Smooth muscle cell (in vitro differentiated cells): ENCODE measurements around the gene PARVB. TPM values are rescaled to one million over a fixed set of nuclear protein-coding genes. Genes with fewer than 3 reads are reported as not detected.

ENCODE experiments used
- DNase-seq: peaks from one replicate; lab custom pipeline; 2025; ENCODE audit not compliant: unreplicated experiment; lab: John Stamatoyannopoulos, UW
- H2AFZ ChIP-seq: fragments of 200-600 bp; sonication (generic); 2 replicates; pipeline ENCODE4 v1.6.0; 2016; ENCODE audit warnings: antibody characterized with exemption, low read depth, mild to moderate bottlenecking
- H3F3A ChIP-seq: fragments of 200-600 bp; sonication (generic); 2 replicates; pipeline ENCODE4 v1.6.0; 2017; ENCODE audit warnings: antibody characterized with exemption, low read depth
- H3K27ac ChIP-seq: fragments of 200-600 bp; sonication (generic); 2 replicates; pipeline ENCODE4 v1.5.1; 2016; ENCODE audit warnings: low read depth, mild to moderate bottlenecking
- H3K27me3 ChIP-seq: fragments of 200-600 bp; sonication (generic); 2 replicates; pipeline ENCODE4 v1.6.1; 2016; ENCODE audit warnings: low read depth, mild to moderate bottlenecking
- H3K36me3 ChIP-seq: fragments of 200-600 bp; sonication (generic); 2 replicates; pipeline ENCODE4 v1.5.1; 2016; ENCODE audit warnings: low read depth
- H3K4me1 ChIP-seq: fragments of 200-600 bp; sonication (generic); 2 replicates; pipeline ENCODE4 v1.5.1; 2016; ENCODE audit warnings: low read depth
- H3K4me2 ChIP-seq: fragments of 200-600 bp; sonication (generic); 2 replicates; pipeline ENCODE4 v1.6.0; 2016; ENCODE audit warnings: mild to moderate bottlenecking
- H3K4me3 ChIP-seq: fragments of 200-600 bp; sonication (generic); 2 replicates; pipeline ENCODE4 v1.5.1; 2016; ENCODE audit warnings: mild to moderate bottlenecking
- H3K79me2 ChIP-seq: fragments of 200-600 bp; sonication (generic); 2 replicates; pipeline ENCODE4 v1.6.0; 2016; ENCODE audit warnings: low read depth, mild to moderate bottlenecking
- H3K9ac ChIP-seq: fragments of 200-600 bp; sonication (generic); 2 replicates; pipeline ENCODE4 v1.6.0; 2016; ENCODE audit warnings: low read depth
- H3K9me3 ChIP-seq: fragments of 200-600 bp; sonication (generic); replicated peaks from 2 replicates; pipeline ENCODE4 v1.5.1; 2016; ENCODE audit warnings: low read depth
- H4K20me1 ChIP-seq: fragments of 200-600 bp; sonication (generic); 2 replicates; pipeline ENCODE4 v1.6.0; 2016; ENCODE audit warnings: low read depth
- CTCF ChIP-seq: fragments of 200-600 bp; sonication (generic); IDR thresholded peaks from 2 replicates; pipeline ENCODE4 v1.5.1; 2017; ENCODE audit warnings: borderline replicate concordance, mild to moderate bottlenecking, antibody characterized with exemption; ENCODE audit not compliant: insufficient read depth, poor library complexity, severe bottlenecking
- WGBS: methylation state at CpG from one replicate; pipeline ENCODE4 v1.1.7; 2016; ENCODE audit warnings: low lambda C conversion rate; 5-methylcytosine and 5-hydroxymethylcytosine counted together
- polyA plus RNA-seq: library from polyadenylated mRNA; unstranded; fragments of >200 nt; fragmentation: Nextera tagmentation; extraction: Ambion mirVana; gene quantifications from 2 replicates; pipeline ENCODE4 v1.2.1, GENCODE V29; 2016
- total RNA-seq: library from RNA; depleted of rRNA; stranded (reverse); fragments of >200 nt; gene quantifications from 2 replicates; pipeline ENCODE4 v1.2.3, GENCODE V29; 2014

The PARVB gene
- total and polyA plus RNA-seq, 2 experiments from 2014 or later = 35.1 to 36.6 TPM

GRCh38 chr22:44131412-44131811 lies 107.3 kb downstream of the PARVB start:
- Histone ChIP-seq H3F3A (no peaks in the 10 kb centered on the region), H3K9me3 (no peaks in the 10 kb centered on the region), H3K36me3 (peaks cover 10% of the 10 kb centered on the region), H3K4me3 (no peak overlapping the region), H3K79me2 (no peaks in the 10 kb centered on the region), H3K4me2 (no peak overlapping the region), H3K9ac (no peak overlapping the region), H3K27ac (no peak overlapping the region), H3K27me3 (no peaks in the 10 kb centered on the region), H2AFZ (no peak overlapping the region), H3K4me1 (no peaks in the 10 kb centered on the region), H4K20me1 (peaks cover 12% of the 10 kb centered on the region)
- WGBS = 98% methylated on average over 12 of the region's 12 CpGs
- no peak for DNase-seq
- no peak for TF ChIP-seq CTCF

- no peaks in the 10 kb centered on the region for H3F3A ChIP-seq
- peaks cover 12% of the 10 kb centered on the region for H4K20me1 ChIP-seq
- H3K4me2 ChIP-seq = no peak overlapping the region
- no peak for DNase-seq
- no peaks in the 10 kb centered on the region for H3K79me2 ChIP-seq
- no peaks in the 10 kb centered on the region for H3K4me1 ChIP-seq
- WGBS = 93% methylated on average over 13 of the region's 13 CpGs
- H3K9ac ChIP-seq = no peak overlapping the region
- H2AFZ ChIP-seq = no peak overlapping the region
- H3K4me3 ChIP-seq = no peak overlapping the region
- TF ChIP-seq CTCF = no peak
- no peaks in the 10 kb centered on the region for H3K27me3 ChIP-seq
- peaks cover 17% of the 10 kb centered on the region for H3K36me3 ChIP-seq
- H3K27ac ChIP-seq = no peak overlapping the region
- no peaks in the 10 kb centered on the region for H3K9me3 ChIP-seq
Observed at GRCh38 chr22:44131989-44132685, 108.0 kb downstream of the PARVB start.

- H2AFZ ChIP-seq = no peak overlapping the region
- H3K4me1 ChIP-seq = no peaks in the 10 kb centered on the region
- peaks cover 12% of the 10 kb centered on the region for H4K20me1 ChIP-seq
- no peak overlapping the region for H3K4me3 ChIP-seq
- no peak for TF ChIP-seq CTCF
- no peak overlapping the region for H3K9ac ChIP-seq
- DNase-seq = no peak
- no peaks in the 10 kb centered on the region for H3K79me2 ChIP-seq
- no peaks in the 10 kb centered on the region for H3F3A ChIP-seq
- 84% methylated on average over 12 of the region's 12 CpGs for WGBS
- no peaks in the 10 kb centered on the region for H3K27me3 ChIP-seq
- H3K4me2 ChIP-seq = no peak overlapping the region
- peaks cover 22% of the 10 kb centered on the region for H3K36me3 ChIP-seq
- H3K9me3 ChIP-seq = no peaks in the 10 kb centered on the region
- H3K27ac ChIP-seq = no peak overlapping the region
Observed at GRCh38 chr22:44132724-44133123, 108.6 kb downstream of the PARVB start.

GRCh38 chr22:44133161-44133560 lies 109.1 kb downstream of the PARVB start:
- WGBS = 95% methylated on average over 6 of the region's 6 CpGs

More at GRCh38 chr22:44133161-44133560, 109.1 kb downstream of the PARVB start:
- Histone ChIP-seq H3K4me3 (no peak overlapping the region), H3K9me3 (no peaks in the 10 kb centered on the region), H3K4me1 (no peaks in the 10 kb centered on the region), H3K79me2 (no peaks in the 10 kb centered on the region), H3F3A (no peaks in the 10 kb centered on the region), H4K20me1 (peaks cover 12% of the 10 kb centered on the region), H3K4me2 (no peak overlapping the region), H2AFZ (no peak overlapping the region), H3K27me3 (no peaks in the 10 kb centered on the region), H3K36me3 (peaks cover 22% of the 10 kb centered on the region), H3K9ac (no peak overlapping the region), H3K27ac (no peak overlapping the region)
- no peak for TF ChIP-seq CTCF
- DNase-seq = no peak
